Gastrocnemius medialis (tissue), 4 donors: ENCODE data around the gene COG1.

ENCODE experiments used
- POLR2A ChIP-seq, 2 donors: fragments of 450-650 bp; IDR thresholded peaks; one replicate each; pipeline ENCODE4 v1.6.1; 2017; ENCODE audit warnings: antibody characterized with exemption in 2 of 2, mild to moderate bottlenecking in 2 of 2, moderate library complexity in 2 of 2
- TF ChIP-seq, protein P1 (sequence below), 5 experiments: fragments of 450-650 bp in 3 of 5; fragments of 200-600 bp in 2 of 5; sonication (generic) in 2 of 5; IDR thresholded peaks in 4 of 5; conservative IDR thresholded peaks in 1 of 5; 1 replicate in 4 of 5; 2 replicates in 1 of 5; pipeline ENCODE4 v1.5.1; 2016 to 2019; ENCODE audit warnings: antibody characterized with exemption in 5 of 5, mild to moderate bottlenecking in 3 of 5, moderate library complexity in 3 of 5

DNA sequence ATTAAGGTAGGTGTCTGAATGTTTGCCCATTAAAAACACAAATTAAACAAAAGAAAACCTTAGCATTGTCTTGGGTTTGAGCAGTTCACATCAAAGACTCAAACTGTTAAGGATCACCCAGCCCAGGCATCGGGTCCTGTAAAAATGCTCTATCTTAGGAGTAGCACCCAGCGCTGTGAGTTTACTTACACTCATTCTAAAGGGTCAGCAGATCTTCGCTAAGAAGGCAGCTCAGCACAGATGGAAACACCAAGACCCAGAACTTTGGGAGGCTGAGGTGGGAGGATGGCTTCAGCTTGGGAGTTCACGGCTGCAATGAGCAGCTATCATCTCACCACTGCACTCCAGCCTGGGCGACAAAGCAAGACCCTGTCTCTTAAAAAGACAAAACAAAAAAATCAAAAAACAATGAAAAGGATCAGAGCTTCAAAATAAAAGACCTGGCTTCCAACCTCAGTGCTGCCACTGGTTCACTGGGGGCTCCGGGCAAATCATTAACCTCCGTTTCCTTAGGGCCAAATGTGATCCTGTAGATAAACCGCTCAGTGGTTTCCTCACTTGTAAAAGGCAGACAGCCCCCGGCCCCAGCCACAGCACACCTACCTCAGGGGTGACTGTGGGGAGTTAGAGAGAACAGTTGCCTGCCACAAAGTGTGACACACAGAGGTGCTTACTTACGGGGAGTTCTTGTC is 11.1 kb downstream of the COG1 start:
- TF ChIP-seq, protein P1, sequence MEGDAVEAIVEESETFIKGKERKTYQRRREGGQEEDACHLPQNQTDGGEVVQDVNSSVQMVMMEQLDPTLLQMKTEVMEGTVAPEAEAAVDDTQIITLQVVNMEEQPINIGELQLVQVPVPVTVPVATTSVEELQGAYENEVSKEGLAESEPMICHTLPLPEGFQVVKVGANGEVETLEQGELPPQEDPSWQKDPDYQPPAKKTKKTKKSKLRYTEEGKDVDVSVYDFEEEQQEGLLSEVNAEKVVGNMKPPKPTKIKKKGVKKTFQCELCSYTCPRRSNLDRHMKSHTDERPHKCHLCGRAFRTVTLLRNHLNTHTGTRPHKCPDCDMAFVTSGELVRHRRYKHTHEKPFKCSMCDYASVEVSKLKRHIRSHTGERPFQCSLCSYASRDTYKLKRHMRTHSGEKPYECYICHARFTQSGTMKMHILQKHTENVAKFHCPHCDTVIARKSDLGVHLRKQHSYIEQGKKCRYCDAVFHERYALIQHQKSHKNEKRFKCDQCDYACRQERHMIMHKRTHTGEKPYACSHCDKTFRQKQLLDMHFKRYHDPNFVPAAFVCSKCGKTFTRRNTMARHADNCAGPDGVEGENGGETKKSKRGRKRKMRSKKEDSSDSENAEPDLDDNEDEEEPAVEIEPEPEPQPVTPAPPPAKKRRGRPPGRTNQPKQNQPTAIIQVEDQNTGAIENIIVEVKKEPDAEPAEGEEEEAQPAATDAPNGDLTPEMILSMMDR (IDR thresholded peaks at IDR 0.05 in 4 of 5, conservative IDR thresholded peaks at IDR 0.05 in 1 of 5): no peak
- TF ChIP-seq POLR2A (IDR thresholded peaks at IDR 0.05): no peak
